Neuron (in vitro differentiated cells): ENCODE measurements around the gene ANXA3.

Experiments
- H2AFZ ChIP-seq: one replicate; pipeline ENCODE4 v1.6.1; 2013; ENCODE audit warnings: low read depth, mild to moderate bottlenecking, inconsistent platforms, low read length, moderate library complexity
- H3K27me3 ChIP-seq: one replicate; pipeline ENCODE4 v1.6.1; 2013; ENCODE audit warnings: low read length; ENCODE audit not compliant: insufficient read depth
- H3K36me3 ChIP-seq: one replicate; pipeline ENCODE4 v1.6.1; 2013; ENCODE audit warnings: low read length; ENCODE audit not compliant: insufficient read depth
- H3K4me1 ChIP-seq: one replicate; pipeline ENCODE4 v1.6.1; 2013; ENCODE audit warnings: low read length; ENCODE audit not compliant: insufficient read depth
- H3K4me3 ChIP-seq: 2 replicates; pipeline ENCODE4 v1.5.1; 2013; ENCODE audit warnings: mild to moderate bottlenecking, low read length, moderate library complexity
- H3K9me3 ChIP-seq: one replicate; pipeline ENCODE4 v1.6.1; 2013; ENCODE audit warnings: low read length

The ANXA3 gene

DNA sequence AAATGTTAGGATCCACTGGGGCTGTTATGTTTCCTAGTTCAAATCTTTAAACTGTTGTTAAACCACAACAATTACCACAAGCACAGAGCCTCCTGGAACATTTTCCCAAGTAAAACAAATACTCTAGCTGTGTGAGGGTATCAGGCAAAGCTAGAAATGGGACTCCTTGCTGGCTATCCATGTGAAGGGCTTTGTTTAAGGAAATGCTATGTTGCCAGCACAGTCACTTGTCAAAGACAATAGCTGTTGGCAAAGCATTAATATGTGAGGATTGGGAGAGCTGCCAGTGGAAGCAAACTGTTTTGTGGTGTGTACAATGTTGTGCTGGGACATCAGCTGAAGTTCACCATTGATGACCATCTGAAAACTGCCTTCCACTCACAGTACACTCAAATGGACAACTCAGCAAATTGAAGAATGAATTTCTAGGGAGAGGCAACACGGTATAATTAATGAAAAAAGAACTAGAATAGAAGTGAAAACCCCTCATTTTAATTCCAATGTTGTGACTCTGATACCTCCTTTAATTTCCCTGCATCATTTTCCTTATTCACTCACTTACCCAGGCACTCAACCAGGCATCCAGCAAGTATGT lies 100.8 kb downstream of the ANXA3 start:
- Histone ChIP-seq H3K9me3 (no peaks in the 10 kb centered on the region), H3K27me3 (no peaks in the 10 kb centered on the region), H3K4me1 (no peaks in the 10 kb centered on the region), H3K4me3 (no peak overlapping the region), H3K36me3 (no peaks in the 10 kb centered on the region), H2AFZ (no peak overlapping the region)

DNA sequence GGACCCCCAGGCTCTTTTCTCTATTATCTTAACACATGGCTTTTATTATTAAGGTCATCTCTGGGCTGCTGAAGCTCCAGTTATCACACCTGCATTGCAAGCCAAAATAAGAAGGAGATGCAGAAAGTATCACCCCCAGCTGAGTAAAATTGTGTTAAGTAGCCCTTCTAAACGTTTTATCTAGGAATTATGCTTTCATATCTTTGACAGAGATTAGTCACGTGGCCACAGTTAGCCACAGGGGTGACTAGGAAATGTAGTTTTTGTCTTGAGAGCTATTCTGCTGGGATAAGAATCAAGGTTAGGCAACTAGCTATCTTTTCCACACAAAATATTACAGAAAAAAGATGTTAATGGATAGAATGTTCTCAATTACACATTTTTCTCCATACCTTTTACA lies 102.1 kb downstream of the ANXA3 start:
- H3K4me1 ChIP-seq: no peaks in the 10 kb centered on the region

GRCh38 chr4:78654807-78655206 lies 103.2 kb downstream of the ANXA3 start:
- no peaks in the 10 kb centered on the region for H3K36me3 ChIP-seq
- no peaks in the 10 kb centered on the region for H3K9me3 ChIP-seq
- no peak overlapping the region for H2AFZ ChIP-seq
- no peaks in the 10 kb centered on the region for H3K4me1 ChIP-seq
- no peak overlapping the region for H3K4me3 ChIP-seq
- no peaks in the 10 kb centered on the region for H3K27me3 ChIP-seq

More for the DNA sequence above, 102.1 kb downstream of the ANXA3 start:
- H3K36me3 ChIP-seq: no peaks in the 10 kb centered on the region
- H3K4me3 ChIP-seq: no peak overlapping the region
- no peaks in the 10 kb centered on the region for H3K9me3 ChIP-seq
- H3K27me3 ChIP-seq: no peaks in the 10 kb centered on the region
- no peak overlapping the region for H2AFZ ChIP-seq

DNA sequence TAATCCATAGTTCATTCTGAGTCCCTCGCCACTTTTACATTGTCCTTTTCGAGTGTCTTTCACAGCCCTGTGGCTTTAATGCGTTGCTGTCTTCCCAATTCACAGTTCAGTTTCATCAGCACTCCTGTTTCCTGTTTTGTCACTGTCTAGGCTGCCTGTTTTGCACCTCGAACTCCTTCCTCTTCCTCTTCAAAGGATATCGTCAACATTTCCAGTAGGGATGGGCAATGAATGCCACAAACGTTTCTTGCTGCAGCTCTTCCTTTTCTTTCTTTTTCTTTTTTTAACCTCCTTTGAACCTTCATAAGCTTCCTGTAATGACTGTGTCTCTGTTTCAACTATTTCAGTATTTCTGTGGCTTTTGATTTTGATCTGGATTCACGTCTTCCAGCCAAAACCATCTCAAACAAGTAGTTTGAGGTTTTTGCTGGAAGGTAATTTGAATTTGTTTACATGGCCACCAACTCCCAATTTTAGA lies 105.4 kb downstream of the ANXA3 start:
- Histone ChIP-seq H3K4me3 (no peak overlapping the region), H3K27me3 (no peaks in the 10 kb centered on the region), H3K4me1 (peaks cover 3% of the 10 kb centered on the region), H2AFZ (no peak overlapping the region), H3K36me3 (no peaks in the 10 kb centered on the region), H3K9me3 (no peaks in the 10 kb centered on the region)

- H3K27me3 ChIP-seq: no peaks in the 10 kb centered on the region
- H3K9me3 ChIP-seq: no peaks in the 10 kb centered on the region
- peaks cover 3% of the 10 kb centered on the region for H3K4me1 ChIP-seq
- H3K36me3 ChIP-seq: no peaks in the 10 kb centered on the region
- H2AFZ ChIP-seq: no peak overlapping the region
- no peak overlapping the region for H3K4me3 ChIP-seq
Observed at GRCh38 chr4:78659264-78659663, 107.7 kb downstream of the ANXA3 start.

DNA sequence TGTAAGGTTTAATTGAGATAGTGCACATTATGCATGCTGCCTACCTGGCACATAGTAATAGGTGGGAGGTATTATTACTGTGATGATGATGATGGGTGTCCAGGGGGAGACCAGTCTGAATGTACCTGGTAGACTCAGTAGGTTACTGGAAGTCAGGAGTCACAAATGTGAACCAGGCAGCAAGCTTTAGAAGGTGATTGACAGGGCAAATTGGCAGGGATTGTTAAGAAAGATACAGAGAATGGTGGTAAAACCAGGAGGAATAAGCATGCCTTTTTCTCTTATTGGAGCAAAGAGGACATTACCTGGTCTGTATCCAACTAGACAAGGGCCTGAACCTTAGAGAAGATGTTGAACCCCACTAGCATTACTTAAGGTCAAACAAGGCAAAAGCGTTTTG lies 108.1 kb downstream of the ANXA3 start:
- Histone ChIP-seq H2AFZ (no peak overlapping the region), H3K36me3 (no peaks in the 10 kb centered on the region), H3K4me3 (no peak overlapping the region), H3K9me3 (no peaks in the 10 kb centered on the region), H3K4me1 (peaks cover 3% of the 10 kb centered on the region), H3K27me3 (no peaks in the 10 kb centered on the region)
